ENCODE data around the gene PPP1R36. TPM values are rescaled to one million over a fixed set of nuclear protein-coding genes. Genes with fewer than 3 reads are reported as not detected.

Gene PPP1R36
- total and polyA plus RNA-seq, 2 of the 13 experiments (the other 11 are each of a cell fraction or from before 2014, with no cell fraction given), result 0.11 to 0.17 TPM

- TF ChIP-seq, protein P1, sequence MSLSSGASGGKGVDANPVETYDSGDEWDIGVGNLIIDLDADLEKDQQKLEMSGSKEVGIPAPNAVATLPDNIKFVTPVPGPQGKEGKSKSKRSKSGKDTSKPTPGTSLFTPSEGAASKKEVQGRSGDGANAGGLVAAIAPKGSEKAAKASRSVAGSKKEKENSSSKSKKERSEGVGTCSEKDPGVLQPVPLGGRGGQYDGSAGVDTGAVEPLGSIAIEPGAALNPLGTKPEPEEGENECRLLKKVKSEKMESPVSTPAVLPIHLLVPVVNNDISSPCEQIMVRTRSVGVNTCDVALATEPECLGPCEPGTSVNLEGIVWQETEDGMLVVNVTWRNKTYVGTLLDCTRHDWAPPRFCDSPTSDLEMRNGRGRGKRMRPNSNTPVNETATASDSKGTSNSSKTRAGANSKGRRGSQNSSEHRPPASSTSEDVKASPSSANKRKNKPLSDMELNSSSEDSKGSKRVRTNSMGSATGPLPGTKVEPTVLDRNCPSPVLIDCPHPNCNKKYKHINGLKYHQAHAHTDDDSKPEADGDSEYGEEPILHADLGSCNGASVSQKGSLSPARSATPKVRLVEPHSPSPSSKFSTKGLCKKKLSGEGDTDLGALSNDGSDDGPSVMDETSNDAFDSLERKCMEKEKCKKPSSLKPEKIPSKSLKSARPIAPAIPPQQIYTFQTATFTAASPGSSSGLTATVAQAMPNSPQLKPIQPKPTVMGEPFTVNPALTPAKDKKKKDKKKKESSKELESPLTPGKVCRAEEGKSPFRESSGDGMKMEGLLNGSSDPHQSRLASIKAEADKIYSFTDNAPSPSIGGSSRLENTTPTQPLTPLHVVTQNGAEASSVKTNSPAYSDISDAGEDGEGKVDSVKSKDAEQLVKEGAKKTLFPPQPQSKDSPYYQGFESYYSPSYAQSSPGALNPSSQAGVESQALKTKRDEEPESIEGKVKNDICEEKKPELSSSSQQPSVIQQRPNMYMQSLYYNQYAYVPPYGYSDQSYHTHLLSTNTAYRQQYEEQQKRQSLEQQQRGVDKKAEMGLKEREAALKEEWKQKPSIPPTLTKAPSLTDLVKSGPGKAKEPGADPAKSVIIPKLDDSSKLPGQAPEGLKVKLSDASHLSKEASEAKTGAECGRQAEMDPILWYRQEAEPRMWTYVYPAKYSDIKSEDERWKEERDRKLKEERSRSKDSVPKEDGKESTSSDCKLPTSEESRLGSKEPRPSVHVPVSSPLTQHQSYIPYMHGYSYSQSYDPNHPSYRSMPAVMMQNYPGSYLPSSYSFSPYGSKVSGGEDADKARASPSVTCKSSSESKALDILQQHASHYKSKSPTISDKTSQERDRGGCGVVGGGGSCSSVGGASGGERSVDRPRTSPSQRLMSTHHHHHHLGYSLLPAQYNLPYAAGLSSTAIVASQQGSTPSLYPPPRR (CRISPR knock-in tag; IDR thresholded peaks at IDR 0.05; ENCODE audit: borderline replicate concordance), result no peak
- TF ChIP-seq REXO4 (CRISPR knock-in tag; IDR thresholded peaks at IDR 0.05; ENCODE audit: borderline replicate concordance) (no peak), ZFP37 (CRISPR knock-in tag; IDR thresholded peaks at IDR 0.05; ENCODE audit: borderline replicate concordance) (no peak), HNF4A (CRISPR knock-in tag; IDR thresholded peaks at IDR 0.05) (no peak), PTBP1 (IDR thresholded peaks at IDR 0.05; ENCODE audit: low read depth, low read length, poor library complexity, severe bottlenecking) (no peak), GATA4 (IDR thresholded peaks at IDR 0.05; ENCODE audit: borderline replicate concordance, low read depth) (no peak), KLF15 (CRISPR knock-in tag; IDR thresholded peaks at IDR 0.05; ENCODE audit: borderline replicate concordance) (no peak), ZFP62 (CRISPR knock-in tag; IDR thresholded peaks at IDR 0.05) (no peak), ZNF180 (CRISPR knock-in tag; IDR thresholded peaks at IDR 0.05; ENCODE audit: borderline replicate concordance, low read depth) (no peak), NFE2L1 (CRISPR knock-in tag; IDR thresholded peaks at IDR 0.05; ENCODE audit: borderline replicate concordance) (no peak), NPAS2 (CRISPR knock-in tag; IDR thresholded peaks at IDR 0.05; ENCODE audit: borderline replicate concordance) (no peak), SMC3 (IDR thresholded peaks at IDR 0.05; ENCODE audit: low read length) (peak; percentile 47), ELF1 (CRISPR knock-in tag; IDR thresholded peaks at IDR 0.05) (no peak)
- TF ChIP-seq, protein P2, sequence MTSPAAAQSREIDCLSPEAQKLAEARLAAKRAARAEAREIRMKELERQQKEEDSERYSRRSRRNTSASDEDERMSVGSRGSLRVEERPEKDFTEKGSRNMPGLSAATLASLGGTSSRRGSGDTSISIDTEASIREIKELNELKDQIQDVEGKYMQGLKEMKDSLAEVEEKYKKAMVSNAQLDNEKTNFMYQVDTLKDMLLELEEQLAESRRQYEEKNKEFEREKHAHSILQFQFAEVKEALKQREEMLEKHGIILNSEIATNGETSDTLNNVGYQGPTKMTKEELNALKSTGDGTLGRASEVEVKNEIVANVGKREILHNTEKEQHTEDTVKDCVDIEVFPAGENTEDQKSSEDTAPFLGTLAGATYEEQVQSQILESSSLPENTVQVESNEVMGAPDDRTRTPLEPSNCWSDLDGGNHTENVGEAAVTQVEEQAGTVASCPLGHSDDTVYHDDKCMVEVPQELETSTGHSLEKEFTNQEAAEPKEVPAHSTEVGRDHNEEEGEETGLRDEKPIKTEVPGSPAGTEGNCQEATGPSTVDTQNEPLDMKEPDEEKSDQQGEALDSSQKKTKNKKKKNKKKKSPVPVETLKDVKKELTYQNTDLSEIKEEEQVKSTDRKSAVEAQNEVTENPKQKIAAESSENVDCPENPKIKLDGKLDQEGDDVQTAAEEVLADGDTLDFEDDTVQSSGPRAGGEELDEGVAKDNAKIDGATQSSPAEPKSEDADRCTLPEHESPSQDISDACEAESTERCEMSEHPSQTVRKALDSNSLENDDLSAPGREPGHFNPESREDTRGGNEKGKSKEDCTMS (CRISPR knock-in tag; conservative IDR thresholded peaks at IDR 0.05), result no peak
- TF ChIP-seq, protein P3, sequence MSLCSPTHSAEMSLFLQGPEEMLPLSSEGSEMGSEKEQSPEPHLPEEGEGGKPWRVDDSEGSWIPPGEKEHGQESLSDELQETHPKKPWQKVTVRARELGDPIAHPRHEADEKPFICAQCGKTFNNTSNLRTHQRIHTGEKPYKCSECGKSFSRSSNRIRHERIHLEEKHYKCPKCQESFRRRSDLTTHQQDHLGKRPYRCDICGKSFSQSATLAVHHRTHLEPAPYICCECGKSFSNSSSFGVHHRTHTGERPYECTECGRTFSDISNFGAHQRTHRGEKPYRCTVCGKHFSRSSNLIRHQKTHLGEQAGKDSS (CRISPR knock-in tag; IDR thresholded peaks at IDR 0.05; ENCODE audit: borderline replicate concordance, low read depth), result no peak
- TF ChIP-seq, protein P4, sequence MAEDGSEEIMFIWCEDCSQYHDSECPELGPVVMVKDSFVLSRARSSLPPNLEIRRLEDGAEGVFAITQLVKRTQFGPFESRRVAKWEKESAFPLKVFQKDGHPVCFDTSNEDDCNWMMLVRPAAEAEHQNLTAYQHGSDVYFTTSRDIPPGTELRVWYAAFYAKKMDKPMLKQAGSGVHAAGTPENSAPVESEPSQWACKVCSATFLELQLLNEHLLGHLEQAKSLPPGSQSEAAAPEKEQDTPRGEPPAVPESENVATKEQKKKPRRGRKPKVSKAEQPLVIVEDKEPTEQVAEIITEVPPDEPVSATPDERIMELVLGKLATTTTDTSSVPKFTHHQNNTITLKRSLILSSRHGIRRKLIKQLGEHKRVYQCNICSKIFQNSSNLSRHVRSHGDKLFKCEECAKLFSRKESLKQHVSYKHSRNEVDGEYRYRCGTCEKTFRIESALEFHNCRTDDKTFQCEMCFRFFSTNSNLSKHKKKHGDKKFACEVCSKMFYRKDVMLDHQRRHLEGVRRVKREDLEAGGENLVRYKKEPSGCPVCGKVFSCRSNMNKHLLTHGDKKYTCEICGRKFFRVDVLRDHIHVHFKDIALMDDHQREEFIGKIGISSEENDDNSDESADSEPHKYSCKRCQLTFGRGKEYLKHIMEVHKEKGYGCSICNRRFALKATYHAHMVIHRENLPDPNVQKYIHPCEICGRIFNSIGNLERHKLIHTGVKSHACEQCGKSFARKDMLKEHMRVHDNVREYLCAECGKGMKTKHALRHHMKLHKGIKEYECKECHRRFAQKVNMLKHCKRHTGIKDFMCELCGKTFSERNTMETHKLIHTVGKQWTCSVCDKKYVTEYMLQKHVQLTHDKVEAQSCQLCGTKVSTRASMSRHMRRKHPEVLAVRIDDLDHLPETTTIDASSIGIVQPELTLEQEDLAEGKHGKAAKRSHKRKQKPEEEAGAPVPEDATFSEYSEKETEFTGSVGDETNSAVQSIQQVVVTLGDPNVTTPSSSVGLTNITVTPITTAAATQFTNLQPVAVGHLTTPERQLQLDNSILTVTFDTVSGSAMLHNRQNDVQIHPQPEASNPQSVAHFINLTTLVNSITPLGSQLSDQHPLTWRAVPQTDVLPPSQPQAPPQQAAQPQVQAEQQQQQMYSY (CRISPR knock-in tag; IDR thresholded peaks at IDR 0.05), result no peak
Observed at GRCh38 chr14:64636208-64636979, 86.6 kb downstream of the PPP1R36 start (continued).

All from HepG2 (cell line).